ENCODE results near the gene MATN1. TPM values are rescaled to one million over a fixed set of nuclear protein-coding genes. Genes with fewer than 3 reads are reported as not detected.

MATN1 gene
- total RNA-seq, 1 donor from 2014 or later = 0.22 TPM

DNA sequence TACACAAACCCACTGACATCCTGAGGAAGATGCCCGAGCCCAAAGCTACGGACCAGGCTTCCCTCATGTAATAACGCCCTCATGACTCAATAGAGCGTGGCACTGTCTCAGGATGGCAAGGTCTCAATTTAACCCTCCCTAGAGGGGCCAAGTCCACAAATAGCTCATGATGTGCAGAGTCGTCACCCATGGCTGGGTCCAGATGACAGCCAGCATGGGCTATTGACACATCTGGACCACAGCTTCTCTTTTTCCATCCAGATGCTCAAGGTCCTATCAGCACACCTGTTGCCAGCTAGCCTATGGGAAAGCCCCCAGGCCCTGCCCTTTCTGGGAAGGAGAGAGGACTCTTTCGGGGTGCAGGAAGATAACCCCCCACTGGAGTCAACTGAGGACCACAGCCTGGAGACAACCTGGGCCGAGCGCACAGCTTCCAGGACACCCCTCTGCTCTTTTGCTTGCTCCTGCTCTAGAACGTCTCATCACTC, 31.3 kb upstream of the MATN1 start:
- DNase-seq = no peak
- TF ChIP-seq, protein P1, sequence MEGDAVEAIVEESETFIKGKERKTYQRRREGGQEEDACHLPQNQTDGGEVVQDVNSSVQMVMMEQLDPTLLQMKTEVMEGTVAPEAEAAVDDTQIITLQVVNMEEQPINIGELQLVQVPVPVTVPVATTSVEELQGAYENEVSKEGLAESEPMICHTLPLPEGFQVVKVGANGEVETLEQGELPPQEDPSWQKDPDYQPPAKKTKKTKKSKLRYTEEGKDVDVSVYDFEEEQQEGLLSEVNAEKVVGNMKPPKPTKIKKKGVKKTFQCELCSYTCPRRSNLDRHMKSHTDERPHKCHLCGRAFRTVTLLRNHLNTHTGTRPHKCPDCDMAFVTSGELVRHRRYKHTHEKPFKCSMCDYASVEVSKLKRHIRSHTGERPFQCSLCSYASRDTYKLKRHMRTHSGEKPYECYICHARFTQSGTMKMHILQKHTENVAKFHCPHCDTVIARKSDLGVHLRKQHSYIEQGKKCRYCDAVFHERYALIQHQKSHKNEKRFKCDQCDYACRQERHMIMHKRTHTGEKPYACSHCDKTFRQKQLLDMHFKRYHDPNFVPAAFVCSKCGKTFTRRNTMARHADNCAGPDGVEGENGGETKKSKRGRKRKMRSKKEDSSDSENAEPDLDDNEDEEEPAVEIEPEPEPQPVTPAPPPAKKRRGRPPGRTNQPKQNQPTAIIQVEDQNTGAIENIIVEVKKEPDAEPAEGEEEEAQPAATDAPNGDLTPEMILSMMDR (IDR thresholded peaks at IDR 0.05; ENCODE audit: partially characterized antibody, unreplicated experiment) = no peak
- no peak overlapping the region for H3K4me3 Mint-ChIP-seq (ENCODE audit: unreplicated experiment)

DNA sequence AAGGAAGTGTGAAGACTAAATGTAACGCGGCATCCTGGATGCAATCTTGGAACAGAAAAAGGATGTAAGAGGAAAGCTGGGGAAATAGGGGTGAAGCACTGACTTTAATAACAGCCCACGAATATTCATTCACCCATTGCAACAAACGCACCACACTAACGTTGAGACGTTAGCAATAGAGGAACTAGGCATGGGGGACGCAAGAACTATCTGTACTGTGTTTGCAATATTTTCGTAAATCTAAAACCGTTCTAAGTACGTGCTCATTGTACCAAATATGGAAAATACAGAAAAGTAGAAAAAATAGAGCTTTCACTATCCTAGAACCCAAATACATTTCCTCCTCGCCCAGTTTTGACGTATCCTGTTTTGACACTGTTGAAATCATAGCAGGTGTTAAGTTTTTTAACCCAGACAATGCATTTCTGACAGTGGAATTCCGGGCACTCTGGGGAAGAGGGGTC, 30.3 kb upstream of the MATN1 start:
- Mint-ChIP-seq H3K4me1 (ENCODE audit: low read depth, unreplicated experiment) (peaks cover 21% of the 10 kb centered on the region), H3K36me3 (ENCODE audit: unreplicated experiment) (no peaks in the 10 kb centered on the region), H3K4me3 (ENCODE audit: unreplicated experiment) (no peak overlapping the region), H3K27me3 (ENCODE audit: unreplicated experiment) (peaks cover 9% of the 10 kb centered on the region), H3K9me3 (ENCODE audit: unreplicated experiment) (peaks cover 1% of the 10 kb centered on the region), H3K27ac (ENCODE audit: unreplicated experiment) (no peak overlapping the region)
- TF ChIP-seq, protein P1 (IDR thresholded peaks at IDR 0.05; ENCODE audit: partially characterized antibody, unreplicated experiment) = no peak
- DNase-seq = no peak

More for the DNA sequence above, 31.3 kb upstream of the MATN1 start:
- Mint-ChIP-seq H3K4me1 (ENCODE audit: low read depth, unreplicated experiment) (peaks cover 18% of the 10 kb centered on the region), H3K36me3 (ENCODE audit: unreplicated experiment) (no peaks in the 10 kb centered on the region), H3K9me3 (ENCODE audit: unreplicated experiment) (peaks cover 1% of the 10 kb centered on the region), H3K27me3 (ENCODE audit: unreplicated experiment) (peaks cover 7% of the 10 kb centered on the region), H3K27ac (ENCODE audit: unreplicated experiment) (no peak overlapping the region)

DNA sequence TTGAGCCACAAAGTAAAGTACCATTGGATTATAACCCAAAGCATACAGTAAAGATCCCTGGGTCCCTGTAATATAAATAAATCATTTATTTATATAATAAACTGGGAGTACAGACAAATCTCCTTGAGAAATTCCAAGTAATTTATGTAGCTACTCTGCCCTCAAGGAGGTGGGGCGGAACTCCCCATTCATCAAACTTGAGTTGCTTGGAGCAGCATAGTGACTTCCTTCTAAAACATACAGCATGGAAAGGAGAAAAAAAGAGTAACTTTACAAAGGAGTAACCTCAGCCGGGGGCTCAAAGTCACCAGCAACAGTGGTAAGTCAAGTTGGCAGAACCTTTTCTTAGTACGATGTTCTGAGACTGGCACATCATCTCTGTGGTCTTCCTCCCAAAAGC, 29.7 kb upstream of the MATN1 start:
- H3K27me3 Mint-ChIP-seq (ENCODE audit: unreplicated experiment) = peaks cover 11% of the 10 kb centered on the region
- H3K4me3 Mint-ChIP-seq (ENCODE audit: unreplicated experiment) = no peak overlapping the region
- H3K36me3 Mint-ChIP-seq (ENCODE audit: unreplicated experiment) = no peaks in the 10 kb centered on the region
- peaks cover 27% of the 10 kb centered on the region for H3K4me1 Mint-ChIP-seq (ENCODE audit: low read depth, unreplicated experiment)
- no peak for DNase-seq
- H3K9me3 Mint-ChIP-seq (ENCODE audit: unreplicated experiment) = peaks cover 1% of the 10 kb centered on the region
- TF ChIP-seq, protein P1 (IDR thresholded peaks at IDR 0.05; ENCODE audit: partially characterized antibody, unreplicated experiment) = no peak
- H3K27ac Mint-ChIP-seq (ENCODE audit: unreplicated experiment) = no peak overlapping the region

DNA sequence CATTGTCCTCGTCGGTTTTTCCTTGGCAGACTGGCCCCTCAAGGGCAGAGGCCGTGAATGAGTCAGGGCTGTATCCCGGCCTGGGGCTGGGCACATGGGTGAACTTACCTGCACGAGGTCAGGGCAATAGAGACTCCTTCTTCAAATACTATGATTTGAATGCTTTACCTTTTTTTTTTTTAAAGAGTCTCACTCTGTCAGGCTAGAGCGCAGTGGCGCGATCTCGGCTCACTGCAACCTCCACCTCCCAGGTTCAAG, 29.2 kb upstream of the MATN1 start:
- Mint-ChIP-seq H3K27ac (ENCODE audit: unreplicated experiment) (no peak overlapping the region), H3K27me3 (ENCODE audit: unreplicated experiment) (peaks cover 12% of the 10 kb centered on the region), H3K4me3 (ENCODE audit: unreplicated experiment) (no peak overlapping the region), H3K9me3 (ENCODE audit: unreplicated experiment) (peaks cover 2% of the 10 kb centered on the region), H3K36me3 (ENCODE audit: unreplicated experiment) (no peaks in the 10 kb centered on the region), H3K4me1 (ENCODE audit: low read depth, unreplicated experiment) (peaks cover 32% of the 10 kb centered on the region)
- DNase-seq = no peak
- TF ChIP-seq, protein P1 (IDR thresholded peaks at IDR 0.05; ENCODE audit: partially characterized antibody, unreplicated experiment) = no peak

DNA sequence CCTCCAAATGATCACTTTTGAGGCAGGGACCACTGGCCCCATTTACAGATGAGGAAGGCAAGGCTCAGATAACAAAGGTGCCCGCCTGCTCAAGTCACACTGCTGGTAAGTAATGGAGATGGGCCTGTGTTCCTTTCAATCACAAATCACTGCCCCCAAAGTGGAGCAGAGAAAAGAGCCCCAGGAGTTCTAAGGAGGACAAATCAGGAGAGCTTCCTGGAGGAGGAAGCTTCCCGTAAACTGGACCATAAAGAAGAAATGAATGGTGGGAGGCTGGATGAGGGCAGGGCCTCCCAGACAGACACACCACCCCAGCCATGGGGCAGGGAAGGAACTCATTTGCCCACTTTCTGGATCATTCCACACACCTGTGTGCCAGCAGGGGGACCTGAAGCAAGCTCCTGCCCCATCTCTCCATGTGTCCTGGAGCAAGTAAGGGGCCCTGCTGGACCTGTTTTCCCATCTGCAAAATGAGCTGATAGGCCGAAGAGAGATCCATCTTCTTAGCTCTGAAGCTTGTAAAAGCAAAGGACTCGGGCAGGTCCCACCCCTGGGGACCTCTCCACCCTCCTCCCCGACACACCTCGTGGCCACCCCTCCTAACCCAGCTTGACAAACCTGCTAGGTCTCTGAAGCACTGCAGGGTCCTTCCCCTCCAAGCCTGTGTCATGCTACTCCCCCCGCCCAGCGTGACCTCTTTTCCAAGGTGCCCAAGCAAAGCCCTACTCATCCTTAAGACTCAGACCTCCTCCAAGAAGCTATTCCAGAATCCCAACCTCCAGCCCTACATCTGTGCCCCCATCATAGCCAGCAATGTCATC, 28.7 kb upstream of the MATN1 start:
- Mint-ChIP-seq H3K27ac (ENCODE audit: unreplicated experiment) (no peak overlapping the region), H3K36me3 (ENCODE audit: unreplicated experiment) (no peaks in the 10 kb centered on the region), H3K9me3 (ENCODE audit: unreplicated experiment) (peaks cover 3% of the 10 kb centered on the region), H3K4me3 (ENCODE audit: unreplicated experiment) (no peak overlapping the region), H3K27me3 (ENCODE audit: unreplicated experiment) (peaks cover 9% of the 10 kb centered on the region), H3K4me1 (ENCODE audit: low read depth, unreplicated experiment) (peaks cover 31% of the 10 kb centered on the region)
- TF ChIP-seq, protein P1 (IDR thresholded peaks at IDR 0.05; ENCODE audit: partially characterized antibody, unreplicated experiment) = no peak
- DNase-seq = no peak

Data from glutamatergic neuron (in vitro differentiated cells).